ENCODE measurements around the gene SSH2.

Gene SSH2

DNA sequence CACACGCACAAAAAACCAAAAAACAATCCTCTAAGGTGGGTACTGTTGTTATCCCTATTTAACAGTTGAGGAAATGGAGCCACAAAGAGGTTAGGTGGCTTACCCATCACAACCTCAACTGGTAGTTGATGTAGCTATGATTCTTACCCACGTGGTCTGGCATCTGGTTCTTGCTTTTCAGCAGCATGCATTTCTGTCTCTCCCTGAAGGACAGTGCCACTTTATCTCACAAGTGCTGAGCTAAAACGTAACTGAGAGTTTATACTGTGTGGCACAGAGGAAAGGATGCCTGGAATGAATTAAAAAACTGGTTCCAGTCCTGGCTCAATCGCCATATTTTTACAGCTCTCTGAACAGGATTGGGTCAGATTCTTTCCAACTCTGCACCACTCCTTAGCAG is 305.4 kb downstream of the SSH2 start:
- peak; percentile 42 for ATAC-seq
- no peak for DNase-seq

DNA sequence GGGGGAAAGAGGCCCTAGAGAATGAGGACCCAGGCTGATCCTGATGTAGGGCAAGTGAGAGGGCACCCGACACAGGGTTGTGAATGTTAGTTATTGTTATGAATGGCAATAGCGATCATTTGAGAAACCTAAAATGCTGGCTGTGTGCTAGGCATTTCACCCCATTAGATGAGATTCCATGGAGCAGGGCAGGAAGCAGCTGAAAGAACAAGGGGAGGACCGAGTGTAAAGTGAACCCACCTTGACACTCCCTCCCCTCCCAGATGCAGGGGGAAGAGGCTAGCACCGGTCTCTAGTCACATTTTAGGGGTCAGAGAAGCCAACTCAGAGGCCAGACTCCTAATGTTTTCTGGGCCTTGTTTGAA is 306.8 kb downstream of the SSH2 start:
- no peak for DNase-seq
- no peak for ATAC-seq

DNA sequence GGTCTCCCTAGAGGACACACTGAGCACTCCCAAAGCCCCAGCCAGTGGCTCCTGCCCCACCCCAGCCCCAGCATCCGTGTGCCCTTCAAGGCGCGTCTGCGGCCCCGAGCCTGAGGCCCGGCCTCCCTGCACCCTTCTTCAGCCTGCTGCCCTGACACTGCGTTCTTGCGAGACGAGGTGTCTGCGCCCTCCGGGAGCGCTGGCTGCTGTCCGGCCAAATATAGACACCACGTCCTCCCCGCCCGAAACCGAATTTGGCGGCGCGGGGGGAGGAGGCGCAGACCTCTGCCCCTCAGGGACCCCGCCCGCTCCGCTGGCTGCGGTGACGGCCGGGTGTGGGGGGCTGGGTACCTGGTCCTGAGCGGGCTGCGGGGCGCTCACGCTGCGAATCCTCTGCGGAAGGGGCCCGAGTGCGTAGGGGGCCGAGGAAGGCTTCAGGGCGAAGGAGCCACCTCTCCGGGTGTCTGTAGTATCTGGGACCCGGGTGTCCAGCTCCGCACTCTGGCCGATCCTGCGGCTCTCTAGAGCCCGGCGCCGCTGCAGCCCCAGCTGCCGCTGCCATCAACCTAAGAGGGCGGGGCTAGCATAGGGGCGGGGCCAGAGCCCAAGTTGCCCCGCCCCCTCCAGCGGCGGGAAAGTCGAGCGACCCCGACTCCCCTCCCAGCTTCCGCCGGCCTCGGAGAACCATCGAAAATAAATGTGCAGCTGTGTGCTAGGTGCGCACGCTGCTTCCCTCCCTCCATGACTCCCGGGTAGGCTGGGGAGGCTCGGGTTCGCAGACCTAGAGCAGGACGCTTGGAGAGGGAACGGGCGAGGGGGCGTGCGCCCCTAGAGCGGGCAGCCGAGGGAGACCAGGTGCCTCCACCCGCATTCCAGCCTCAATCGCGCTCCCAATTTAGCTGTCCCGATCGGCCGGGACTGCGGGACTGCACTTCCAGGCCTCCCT is 307.4 kb downstream of the SSH2 start, which contains the start of gene CORO6:
Gene CORO6, minus strand, starts transcription at position 576 of the 946 bp plus-strand sequence. CDS start 1,491 bp downstream, outside the sequence.
- ATAC-seq (peak; percentile 28), DNase-seq (peak; percentile 83)

DNA sequence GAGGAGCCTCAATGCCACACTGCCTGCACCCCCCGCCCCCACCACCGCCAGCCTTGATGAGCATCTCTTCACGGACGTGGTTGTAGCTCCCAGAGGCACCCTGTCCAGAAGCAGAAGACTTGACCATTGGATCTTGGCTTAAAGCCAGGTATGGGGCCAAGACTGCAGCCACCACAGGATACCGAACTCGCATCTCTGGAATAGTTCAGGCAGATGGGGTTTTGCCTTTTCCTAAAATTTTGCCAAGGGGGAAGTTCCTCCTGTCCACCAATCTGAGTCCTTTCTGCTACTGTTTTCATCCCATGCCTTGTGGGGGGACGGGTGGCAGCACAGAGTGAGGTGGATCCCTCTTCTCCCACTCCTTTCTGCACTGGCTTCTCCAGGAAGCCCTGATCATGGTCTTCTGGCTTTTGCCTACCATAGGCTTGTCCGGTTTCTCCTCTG is 308.3 kb downstream of the SSH2 start:
- DNase-seq (no peak), ATAC-seq (no peak)

DNA sequence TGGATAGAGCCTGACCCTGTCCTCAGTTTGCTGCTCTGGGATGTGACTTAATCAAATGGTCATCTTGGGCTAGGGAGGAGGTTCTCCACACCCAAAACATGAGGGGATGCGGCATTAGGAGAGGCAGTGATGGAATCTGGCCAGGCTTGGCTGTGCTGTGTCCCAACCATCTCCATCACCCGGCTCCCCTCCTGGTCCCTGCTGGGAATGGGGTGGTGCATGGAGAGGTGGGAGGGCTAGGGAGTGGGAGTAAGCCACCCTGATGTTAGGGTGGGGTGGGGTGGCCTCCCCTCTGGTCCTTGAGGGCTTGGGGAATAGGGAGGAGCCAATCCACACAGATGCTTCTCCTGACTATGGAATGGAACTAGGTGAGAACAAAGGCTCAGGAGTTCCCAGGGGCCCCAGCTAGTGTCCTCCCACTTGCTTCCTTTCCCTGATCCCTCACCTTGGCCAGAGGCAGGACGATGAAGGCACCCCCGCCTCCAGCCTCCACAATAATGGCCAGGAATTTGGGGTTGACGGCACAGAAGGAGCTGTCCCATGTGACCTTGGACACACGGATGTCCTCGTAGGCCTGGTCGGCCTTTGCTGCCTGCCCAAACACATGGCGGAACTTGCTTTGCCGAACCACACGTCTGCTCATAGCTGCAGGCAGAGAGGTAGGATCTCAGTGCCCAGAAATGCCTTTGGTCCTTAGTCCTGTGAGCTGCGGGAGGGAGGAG is 309.1 kb downstream of the SSH2 start:
- no peak for DNase-seq
- no peak for ATAC-seq

DNA sequence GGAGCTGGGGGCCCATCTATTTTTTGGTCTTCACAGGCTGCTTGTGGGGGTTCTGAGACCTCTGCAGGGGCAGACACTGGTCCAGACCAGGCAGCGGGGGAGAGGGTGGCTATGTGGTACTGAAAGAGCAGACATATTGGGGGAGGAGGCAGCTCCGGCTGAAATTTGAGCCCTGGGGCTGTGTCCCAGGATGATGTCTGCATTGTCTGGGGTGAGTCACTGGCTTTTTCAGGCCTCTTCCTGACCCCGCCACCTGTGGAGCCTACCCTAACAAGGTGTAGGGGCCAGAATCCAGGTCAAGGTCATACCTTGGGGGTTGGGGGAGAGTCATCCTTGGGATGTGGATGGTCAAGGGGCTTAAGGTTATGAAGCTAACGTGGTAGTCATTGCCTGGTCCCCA is 309.8 kb downstream of the SSH2 start:
- DNase-seq (no peak), ATAC-seq (no peak)

DNA sequence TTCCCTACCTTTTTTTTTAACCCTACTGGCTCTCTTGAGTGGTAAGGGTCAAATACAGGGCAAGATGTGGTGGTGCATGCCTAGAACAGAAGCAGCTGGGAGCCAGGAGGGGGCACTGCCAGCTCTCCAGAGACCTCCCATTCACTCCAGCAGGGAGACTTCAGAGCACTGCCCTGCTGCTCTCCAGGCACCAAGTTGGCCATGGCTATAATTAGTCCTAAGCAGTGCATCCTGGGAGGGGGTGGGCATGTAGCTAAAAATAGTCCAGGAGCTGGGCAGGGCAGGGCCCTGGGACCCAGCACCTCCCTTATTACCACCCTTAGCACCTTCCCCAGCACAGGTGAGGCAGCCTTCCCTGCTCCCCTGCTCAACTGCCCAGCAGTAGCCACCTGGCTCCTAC is 310.8 kb downstream of the SSH2 start:
- ATAC-seq (no peak), DNase-seq (no peak)

DNA sequence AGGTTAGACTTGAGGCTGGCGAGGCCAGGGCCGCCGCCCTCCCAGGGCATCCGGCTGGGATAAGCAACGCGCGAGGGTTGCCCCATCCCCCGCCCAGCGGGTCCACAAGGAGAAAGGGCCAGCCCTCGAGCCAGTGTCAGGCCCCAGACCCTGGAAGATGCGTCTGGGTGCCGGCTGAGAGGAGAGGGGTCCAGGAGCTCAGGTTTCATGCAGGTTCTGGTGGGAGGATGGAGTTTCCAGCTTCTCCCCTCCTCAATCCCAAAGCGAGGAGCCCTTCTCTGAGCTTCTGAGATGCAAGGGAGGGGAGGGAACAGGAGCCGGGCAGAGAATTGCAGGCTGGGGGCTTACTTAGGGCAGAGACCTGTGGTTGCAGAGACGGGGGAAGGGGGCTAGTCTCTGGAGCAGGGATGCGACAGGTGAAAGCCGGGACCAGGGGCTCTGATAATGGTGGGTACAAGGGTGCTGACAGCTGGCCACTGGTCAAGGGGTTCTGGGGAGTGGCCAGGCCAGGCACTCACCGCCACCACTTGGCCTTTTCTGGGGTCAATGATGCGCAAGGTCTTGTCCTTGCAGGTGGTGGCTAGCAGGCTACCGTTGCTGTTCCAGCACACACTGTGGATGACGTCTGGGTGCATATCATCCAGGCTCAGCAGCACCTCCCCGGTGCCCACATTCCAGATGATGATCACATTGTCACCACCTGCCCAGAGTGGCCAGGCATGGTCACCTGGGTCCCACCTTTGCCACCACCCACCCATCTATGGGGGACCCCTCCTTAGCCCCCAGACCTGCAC is 311.6 kb downstream of the SSH2 start:
- ATAC-seq, result no peak
- no peak for DNase-seq

DNA sequence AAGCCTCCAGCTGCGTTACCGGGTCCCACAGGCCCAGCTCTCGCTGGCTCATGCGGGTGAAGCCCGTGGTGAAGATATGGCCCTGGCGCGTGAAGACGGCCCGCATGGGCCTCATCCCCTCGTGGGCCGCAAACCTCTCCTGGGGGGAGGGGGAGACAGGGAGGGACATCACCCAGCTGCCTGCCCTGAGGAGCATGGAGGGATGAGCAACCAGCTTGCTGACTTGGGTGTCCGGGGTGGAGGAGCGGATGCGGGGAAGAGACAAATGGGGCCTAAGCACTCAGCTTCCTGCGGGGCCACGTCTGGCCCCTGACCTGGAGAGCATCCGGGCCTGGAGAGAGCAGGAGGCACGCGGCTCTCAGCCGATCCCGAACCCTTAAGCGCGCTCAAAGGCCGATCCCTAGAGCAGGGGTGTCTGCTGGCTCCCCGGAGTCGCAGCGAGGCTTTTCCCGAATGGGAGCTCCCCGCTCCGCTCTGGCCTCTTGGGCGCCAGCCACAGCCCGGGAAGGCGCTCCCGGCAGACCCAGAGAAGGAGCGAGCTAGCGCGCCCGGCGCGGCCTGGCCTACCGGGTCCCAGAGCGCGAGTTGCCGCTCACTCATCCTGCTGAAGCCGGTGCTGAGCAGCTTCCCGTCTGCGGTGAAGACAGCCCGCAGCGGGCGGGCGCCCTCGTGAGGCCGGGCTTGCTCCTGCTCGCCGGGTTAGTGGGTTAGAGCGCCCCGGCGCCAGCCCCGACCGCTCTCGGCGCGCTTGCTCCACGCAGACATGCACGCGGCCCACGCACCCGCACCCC is 312.4 kb downstream of the SSH2 start:
- peak; percentile 40 for ATAC-seq
- peak; percentile 91 for DNase-seq

DNA sequence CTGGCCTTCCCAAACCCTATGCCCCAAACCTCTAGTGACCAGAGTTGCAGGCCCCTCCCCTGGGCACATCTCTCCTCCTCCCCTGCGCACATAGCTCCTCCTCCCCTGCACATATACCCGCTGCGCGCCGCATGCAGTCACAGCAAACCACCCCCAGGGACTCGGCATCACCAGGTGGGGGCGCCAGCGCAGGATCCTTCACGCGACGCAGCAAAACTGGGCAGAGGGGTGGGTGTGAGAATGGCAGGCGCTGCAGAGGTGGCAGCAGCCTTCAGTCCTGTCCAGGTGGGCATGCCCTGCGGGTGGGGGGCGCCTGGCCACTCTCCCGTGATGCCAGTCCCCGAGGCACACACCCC is 312.9 kb downstream of the SSH2 start:
- ATAC-seq (peak; percentile 71), DNase-seq (peak; percentile 95)

DNA sequence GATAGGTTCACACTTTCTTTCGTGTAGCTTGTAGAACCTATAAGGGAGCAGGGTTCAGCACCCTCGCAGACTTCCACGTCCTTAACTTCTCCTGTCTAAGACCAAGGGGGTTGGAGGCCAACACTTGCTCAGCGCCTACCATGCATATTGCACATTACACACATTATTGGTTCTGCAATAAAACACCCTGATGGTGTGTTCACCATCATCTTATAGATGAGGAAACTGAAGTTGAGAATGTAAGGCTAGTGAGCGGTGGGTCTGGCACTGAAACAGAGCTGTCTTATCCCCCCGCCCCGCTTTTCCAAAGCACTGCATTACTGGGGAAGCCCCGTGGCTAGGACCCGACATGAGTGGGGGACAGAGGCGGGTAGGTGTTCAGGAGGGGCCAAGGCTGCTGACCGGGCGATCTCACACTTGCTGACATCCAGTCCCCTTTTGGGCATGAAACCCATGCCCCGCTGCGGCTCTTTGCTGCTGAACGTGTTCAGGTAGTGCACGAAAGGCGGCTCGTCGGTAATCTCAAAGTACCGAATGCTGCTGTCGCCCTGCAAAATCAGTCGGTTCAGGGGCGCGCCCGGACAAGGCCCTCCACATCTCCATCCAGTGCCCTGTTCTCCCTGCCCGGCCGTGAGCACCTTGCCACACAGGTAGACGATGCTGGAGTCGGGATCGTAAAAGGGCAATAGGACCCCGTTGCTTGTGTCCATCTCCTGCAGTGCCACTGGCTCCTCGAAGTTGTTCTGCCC is 313.6 kb downstream of the SSH2 start:
- DNase-seq (no peak), ATAC-seq (no peak)

DNA sequence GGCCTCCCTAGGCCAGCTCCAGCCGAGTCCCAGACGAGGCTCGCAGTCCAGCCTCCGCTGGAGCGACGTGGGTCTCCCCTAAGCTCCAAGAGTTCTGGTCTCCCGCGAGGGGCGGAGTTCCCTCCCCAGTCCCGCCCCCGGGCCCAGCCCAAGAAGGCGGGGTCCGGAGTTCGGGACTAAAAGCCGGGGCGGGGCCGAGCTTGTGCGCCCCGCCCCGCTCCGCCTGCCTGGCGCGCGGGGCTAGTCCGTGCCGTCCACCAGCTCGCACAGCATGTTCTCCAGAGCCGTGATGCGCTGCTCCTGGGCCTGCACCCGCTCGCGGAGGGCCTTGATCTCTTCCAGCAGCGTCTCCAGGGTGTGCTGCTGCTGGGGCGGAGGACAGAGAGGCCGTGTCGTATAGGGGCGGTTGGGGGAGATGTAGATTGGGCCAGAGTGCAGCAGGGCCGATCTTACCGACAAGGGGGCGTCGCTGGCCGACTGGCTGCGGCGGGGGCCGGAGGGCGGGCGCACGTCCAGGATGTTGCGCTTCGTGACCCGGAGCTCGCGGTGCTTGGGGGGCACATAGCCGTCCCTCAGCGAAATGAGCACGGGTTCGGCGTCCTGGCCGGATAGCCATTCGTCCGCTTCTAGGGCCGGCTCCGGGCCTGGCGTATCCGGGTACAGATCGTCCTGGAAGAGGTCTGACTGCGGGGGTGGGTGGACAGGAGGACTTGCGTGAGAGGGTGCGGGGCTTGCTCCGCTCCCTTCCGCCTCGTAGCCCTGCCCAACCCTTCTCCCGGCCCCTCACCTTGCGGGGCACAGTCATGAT is 314.3 kb downstream of the SSH2 start:
- peak; percentile 89 for DNase-seq
- peak; percentile 66 for ATAC-seq

DNA sequence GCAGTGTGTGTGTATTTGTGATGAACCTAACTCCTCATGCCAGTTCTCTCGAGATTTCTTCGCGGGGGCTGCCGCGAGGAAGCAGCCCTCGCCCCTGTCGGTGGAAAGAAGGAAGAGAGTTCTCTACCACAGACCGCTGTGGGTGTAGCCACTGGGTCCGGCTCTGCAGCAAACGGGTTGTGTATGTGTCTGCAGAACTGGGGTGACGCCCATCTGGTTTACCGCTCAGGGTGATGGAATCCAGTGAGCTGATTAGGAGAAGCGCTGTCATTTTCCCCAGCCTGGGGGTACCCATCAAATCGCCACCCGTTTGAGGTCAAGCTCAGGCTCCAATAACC is 315.0 kb downstream of the SSH2 start:
- ATAC-seq (peak; percentile 24), DNase-seq (peak; percentile 73)

DNA sequence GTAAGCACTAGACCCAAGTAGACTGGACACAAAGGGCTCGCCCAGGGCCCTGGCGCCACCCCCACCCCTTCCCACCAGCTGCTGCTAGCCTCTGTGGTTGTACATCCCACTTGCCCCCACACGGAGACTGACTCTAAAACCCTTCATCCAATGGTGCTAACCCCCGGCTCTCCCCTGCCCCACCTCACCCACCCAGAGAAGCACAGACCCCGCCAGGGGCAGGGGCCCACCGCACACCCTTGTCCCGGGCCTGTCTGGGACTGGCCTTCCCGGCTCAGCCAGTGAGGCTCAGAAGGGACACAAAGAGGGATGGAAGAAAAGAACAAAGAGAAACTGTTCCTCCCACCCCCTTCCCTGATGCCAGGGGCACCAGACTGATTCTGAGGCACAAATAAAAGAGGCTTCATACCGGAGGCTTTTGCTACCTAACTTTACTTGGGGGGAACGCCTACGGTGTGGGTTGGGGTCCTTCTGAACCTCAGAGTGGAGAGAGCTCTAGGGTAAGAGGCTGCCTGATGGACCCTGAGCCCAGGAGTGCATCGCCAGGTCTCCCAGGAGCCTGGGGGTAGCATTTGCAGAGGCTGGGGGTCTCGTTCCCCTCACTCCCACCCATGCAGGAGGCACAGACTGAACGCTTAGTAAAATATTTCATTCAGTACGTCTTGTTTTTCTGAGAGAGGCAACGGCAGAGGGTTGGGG is 315.5 kb downstream of the SSH2 start:
- DNase-seq, result no peak
- ATAC-seq, result no peak

DNA sequence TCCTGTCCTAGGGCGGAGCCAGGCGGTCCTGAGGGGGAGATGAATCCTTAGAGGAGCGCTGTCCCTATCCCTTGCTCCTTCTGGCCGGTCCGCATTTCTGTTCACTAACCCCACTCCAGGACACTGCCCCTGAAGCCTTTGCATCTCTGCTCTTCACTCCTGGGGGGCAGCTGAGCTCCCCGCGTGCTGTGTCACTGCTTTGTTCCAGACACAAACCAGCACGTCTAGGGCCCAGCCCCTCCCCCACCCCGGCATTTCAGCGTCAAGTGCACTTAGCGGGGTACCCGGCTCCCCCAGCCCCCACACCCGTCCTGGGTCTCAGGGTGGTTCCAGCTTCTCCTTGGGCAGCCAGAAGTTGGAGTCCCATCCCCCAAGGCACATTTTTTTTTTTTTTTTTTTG is 316.2 kb downstream of the SSH2 start:
- DNase-seq, result no peak
- no peak for ATAC-seq

DNA sequence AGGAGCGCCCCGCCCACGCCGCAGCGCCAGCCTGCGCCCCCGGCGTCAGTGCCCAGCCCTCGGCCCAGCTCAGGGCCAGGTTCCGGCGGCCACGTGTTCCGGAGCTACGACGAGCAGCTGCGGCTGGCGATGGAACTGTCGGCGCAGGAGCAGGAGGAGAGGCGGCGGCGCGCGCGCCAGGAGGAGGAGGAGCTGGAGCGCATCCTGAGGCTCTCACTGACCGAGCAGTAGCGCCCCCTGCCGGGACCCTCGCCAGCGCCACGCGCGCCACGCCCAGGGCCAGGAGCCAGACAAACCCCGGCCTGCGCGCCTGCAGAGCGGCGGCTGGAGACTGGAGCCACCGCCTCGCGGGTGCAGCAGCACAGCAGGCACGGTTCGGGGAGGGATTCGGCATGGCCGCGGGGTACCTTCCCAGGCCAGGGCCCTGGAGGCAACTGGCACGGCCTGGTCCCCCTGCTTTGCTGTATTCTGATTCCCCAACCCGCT is 316.6 kb downstream of the SSH2 start:
- ATAC-seq (peak; percentile 60), DNase-seq (peak; percentile 98)

DNA sequence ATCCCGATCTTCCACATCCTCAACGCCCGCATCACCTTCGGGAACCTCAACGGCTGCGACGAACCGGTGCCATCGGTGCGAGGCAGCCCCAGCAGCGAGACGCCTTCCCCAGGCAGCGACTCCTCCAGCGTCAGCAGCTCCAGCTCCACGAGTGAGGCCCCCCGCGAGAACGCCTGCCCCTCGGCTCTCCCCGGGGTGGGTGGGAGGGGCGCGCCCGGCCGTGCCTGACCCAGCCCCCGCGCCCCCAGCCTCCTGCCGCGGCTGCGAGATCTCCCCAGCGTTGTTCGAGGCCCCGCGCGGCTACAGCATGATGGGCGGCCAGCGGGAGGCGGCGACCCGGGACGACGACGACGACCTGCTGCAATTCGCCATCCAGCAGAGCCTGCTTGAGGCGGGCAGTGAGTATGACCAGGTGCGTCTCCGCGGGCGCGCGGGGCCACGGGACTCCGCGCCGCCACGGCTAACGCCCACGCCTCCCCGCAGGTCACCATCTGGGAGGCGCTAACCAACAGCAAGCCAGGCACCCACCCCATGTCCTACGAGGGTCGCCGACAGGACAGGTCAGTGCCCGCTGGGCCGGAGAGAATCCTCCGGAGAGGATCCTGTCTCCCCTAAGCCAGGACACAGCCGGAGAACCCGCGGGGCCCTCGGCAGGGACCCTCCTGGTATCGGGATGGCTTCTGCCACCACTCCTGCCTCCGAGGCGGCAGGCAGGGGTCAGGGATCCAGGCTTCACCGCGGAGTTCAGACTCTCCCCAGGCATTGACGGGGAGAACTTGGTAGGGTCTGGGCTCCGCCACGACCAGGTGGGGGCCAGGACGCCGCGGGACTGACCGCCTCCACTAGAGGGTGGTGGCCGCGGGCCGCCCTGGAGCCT is 317.4 kb downstream of the SSH2 start:
- ATAC-seq, result no peak

DNA sequence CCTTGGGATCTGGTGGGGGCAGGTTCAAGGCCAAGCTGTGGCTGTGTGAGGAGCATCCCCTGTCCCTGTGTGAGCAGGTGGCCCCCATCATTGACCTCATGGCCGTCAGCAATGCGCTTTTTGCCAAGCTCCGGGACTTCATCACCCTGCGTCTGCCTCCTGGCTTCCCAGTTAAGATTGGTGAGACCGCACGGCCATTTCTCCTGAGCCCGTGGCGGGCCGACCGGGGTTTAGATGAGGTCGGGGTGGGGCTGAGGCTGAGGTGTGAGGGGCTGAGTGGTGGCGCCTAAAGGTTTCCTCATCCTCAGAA is 318.0 kb downstream of the SSH2 start:
- no peak for ATAC-seq
- no peak for DNase-seq

More for the DNA sequence above, 317.4 kb downstream of the SSH2 start:
- DNase-seq, result no peak
